ENCODE data around the gene VNN1.
A peak's percentile ranks its signal among the peaks of the same experiment; 100 is the strongest.
"Not testable (repeated sequence)": the region's sequence is repeated elsewhere in the genome, so short reads cannot be mapped to it uniquely, and the experiment has no call there.

VNN1 gene

GRCh38 chr6:132719736-132720448, 6.0 kb upstream of the VNN1 start:
- no peak for DNase-seq (ENCODE audit: low spot score)

DNA sequence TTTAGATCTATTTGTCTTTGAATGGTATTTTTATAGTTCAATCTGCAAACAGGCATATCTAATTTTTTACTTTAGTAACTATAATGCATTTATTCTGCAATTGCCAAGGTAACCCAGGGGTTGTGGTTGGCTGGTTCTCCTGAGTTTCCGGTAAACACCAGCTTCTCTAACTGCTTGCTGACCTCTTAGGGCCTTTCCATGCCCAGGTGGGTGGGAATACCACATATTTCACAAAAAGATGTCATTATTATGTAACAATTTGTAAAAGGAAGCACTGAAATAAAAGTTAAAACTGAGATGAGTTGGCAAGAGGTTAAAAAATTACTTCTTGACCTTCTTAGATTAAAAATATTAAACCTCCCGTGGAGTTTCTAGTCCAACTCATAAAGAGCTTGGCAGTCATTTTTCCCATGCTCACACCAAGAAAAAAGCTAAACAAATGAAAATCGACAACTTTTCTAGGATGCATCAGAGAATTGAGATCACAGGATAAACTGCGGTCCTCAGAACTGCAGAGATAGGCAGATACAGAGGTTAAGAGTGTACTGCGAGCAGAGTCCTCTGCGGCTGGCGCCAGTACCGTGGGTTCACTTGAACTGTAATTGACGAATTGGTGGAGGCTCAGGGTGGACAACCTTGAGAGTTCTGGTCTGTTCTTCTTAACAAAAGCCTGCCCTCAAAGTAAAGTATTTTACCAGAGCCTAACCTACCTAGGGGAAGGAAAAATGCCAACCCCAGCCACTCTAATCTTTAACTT, 2.2 kb upstream of the VNN1 start:
- no peak for DNase-seq (ENCODE audit: low spot score)

GRCh38 chr6:132715204-132715603, 1.3 kb upstream of the VNN1 start:
- peak; percentile 57 for DNase-seq (ENCODE audit: low spot score)

DNA sequence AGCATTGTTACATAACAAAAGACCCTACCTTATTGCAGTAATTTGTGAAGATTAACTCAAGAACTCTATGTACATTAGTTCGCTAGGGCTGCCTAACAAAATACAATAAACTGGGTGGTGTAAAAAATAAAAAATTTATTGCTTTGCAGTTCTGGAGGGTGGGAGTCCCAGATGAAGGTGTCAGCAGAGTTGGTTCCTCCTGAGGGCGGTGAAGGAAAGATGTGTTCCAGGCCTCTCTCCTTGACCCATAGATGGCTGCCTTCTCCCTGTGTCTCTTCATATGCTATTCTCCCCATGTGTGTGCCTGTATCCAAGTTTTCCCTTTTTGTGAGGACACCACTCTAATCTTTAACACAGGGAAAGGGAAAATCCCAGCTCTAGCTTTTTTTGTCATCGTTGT, 305 bp upstream of the VNN1 start:
- DNase-seq (ENCODE audit: low spot score), result no peak

GRCh38 chr6:132712366-132712765, 1.5 kb downstream of the VNN1 start:
- DNase-seq (ENCODE audit: low spot score), result no peak

DNA sequence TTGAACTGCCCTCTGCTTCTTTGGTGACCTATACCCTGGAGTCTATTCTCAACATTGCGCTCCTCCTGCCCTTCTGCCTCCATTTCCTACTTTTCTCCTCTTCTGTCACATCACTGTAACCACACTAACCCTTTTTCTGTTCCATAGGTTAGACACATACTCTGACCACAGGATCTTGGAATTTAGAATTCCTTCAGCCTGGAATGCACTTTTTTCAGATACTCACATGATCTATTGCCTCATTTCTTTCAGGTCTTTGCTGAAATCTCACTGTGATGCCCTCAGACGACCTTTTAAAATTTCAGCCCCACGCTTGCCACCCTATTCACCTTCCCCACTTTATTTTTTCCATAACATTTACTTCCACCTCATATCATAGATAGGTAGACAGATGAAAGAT, 5.1 kb downstream of the VNN1 start:
- DNase-seq (ENCODE audit: low spot score), result no peak

DNA sequence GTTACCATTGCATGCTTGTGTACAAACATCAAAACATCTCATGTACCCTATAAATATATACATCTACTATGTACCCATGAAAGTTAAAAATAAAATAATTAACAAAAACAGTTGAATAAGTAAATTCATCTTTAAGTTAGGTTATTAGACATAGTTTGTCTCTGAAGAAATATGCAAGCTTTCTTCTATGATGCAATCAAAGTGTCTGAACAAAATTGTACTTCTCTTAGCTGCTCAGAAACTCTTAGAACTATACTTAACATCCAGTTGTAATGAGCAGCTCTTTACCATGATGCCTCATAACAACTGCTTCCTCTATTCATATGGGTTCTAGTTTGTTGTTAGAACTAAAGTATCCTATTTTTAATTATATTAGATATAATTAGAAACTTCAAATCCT, 5.9 kb downstream of the VNN1 start:
- DNase-seq (ENCODE audit: low spot score), result no peak

- not testable (repeated sequence) for DNase-seq (ENCODE audit: low spot score)
These were observed 7.1 kb downstream of the VNN1 start for GRCh38 chr6:132706756-132707155.

DNA sequence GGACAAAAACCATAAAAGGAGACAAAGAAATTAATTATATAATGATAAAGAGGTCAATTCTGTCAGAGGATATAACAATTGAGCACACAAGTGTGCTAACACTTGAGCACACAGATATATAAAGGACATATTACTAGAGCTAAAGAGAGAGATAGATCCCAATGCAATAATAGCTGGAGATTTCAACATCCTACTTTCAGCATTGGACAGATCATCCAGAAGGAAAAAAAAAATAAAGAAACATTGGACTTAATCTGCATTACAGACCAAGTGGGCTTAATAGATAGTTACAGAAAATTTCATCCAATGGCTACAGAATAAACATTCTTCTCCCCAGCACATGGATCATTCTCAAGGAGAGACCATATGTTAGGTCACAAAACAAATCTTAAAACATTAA, 9.9 kb downstream of the VNN1 start:
- DNase-seq (ENCODE audit: low spot score), result no peak

DNA sequence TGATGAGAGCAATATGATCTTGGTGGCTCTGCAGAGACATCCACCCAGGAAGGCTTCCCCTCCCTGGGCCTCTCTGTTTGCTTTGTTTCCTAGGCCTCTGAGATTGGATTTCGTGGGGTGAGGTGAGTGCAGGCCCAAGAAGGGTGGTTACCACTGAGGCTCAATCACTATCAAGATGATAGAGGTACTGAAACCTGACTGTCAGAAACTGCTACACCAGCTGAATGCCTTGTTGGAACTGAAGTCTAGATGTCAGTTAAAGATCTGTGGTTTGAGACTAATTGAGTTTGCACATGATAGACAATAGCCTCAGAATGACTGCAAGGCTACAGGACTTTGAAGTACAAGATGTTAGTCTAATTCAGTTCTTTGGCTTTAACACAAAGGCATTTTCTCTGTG, 15.2 kb downstream of the VNN1 start:
- DNase-seq (ENCODE audit: low spot score), result no peak

DNA sequence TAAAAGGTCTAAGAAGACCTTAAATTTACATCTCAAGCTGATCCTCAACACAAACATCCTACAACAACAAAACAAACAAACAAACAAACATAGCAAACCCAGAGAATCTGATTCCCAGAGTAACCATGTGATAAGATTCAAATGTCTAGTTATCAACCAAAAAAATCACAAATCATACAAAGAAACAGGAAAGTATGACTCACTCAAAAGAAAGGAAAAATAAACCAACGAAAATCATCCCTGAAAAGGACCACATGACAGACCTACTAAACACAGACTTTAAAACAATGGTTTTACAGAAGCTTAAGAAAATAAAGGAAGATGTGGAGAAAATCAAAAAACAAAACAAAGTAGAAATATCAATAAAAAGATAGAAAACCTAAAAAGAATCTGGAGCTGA, 18.1 kb downstream of the VNN1 start:
- no peak for DNase-seq (ENCODE audit: low spot score)

DNA sequence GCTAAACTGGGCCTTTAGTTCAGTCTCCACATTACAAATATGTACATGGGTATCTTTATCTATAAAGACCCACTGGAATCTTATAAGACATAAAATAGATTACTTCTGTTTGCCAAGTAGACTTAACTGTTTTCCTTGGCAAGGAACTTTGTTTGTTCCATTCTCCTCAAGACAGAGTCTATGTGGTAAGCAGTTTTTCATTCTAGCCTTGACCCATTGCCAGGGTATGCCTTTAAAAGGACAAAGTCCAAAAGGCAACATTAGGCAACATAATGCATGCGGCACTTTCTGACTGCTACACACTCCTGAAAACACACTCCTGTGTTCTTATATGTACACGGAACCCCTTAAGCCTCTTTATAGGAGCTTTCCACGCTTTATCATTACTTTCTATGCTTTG, 20.4 kb downstream of the VNN1 start:
- no peak for DNase-seq (ENCODE audit: low spot score)

DNA sequence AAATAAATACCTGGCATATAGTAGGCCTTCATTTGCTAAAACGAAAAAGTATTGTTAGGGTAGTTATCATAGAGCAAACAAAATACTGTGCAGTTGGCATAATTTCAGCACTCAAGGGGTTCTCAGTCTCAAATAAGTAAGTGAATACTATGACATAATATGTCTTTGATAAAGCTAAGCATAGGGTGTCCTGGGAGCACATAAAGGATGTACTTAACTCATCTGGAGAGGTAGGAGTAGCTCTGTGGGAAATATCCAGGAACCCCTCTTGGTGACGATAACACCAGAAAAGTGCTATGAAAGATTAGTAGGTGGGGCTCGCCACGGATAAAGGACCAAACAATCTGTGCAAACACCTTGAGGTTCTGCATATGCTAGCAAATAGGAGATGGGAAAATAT, 23.2 kb downstream of the VNN1 start:
- DNase-seq (ENCODE audit: low spot score), result no peak

- DNase-seq (ENCODE audit: low spot score), result no peak
These were observed 26.5 kb downstream of the VNN1 start for GRCh38 chr6:132687306-132687705.

DNA sequence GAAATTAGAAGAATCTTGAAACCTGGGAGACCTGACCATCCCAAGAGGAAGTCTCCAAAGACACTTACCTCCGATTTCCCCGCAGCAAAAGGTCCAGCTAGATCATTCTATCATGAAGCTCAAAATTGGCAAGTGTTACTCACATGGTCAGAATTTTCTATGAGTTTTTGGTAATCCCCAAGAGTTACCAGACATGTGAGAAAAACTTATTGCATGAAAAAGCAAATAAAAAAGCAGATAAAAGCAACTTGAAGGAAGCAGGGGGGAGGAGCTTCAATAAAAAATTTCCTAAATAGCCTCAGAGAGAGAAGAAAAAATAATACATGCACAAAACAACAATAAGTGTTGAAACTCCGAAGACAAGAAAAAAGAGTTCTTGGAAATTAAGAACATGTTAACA, 27.3 kb downstream of the VNN1 start:
- DNase-seq (ENCODE audit: low spot score), result no peak

DNA sequence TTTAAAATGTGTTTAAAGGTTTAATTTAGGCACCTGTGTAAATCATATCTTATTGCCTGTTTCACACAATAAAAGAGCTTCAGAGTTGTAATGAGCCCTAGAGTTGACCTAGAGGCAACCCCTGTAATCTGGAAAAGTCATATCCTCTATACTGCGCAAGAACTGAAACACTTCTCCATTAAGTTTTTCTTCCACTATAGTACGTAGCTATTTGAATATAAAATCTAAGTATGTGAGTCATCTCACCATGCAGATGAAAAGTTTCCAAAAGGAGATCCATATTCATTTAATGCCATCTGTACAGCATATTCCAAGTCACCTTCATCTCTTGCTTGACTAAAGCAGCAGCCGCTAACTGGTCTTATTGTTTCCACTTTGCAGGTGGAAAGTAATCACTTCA, 28.8 kb downstream of the VNN1 start:
- DNase-seq (ENCODE audit: low spot score), result no peak

DNA sequence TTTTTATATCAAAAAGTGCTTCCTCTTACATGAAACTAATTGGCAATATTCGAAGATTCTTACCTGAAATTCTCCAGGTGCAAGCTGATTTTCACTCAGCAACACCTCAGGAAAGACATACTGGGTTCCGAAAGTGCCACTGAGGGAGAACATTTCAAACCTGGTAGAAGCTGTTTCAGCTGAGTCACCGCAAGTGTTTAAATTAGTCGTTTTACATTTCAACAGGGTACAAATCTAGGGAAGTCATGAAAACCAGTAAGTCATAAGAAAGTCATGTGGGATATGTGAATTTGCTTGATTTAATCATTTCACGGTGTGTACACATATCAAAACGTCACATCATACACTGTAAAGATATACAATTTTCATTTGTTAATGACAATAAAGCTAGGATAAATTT, 29.6 kb downstream of the VNN1 start:
- DNase-seq (ENCODE audit: low spot score), result no peak

DNA sequence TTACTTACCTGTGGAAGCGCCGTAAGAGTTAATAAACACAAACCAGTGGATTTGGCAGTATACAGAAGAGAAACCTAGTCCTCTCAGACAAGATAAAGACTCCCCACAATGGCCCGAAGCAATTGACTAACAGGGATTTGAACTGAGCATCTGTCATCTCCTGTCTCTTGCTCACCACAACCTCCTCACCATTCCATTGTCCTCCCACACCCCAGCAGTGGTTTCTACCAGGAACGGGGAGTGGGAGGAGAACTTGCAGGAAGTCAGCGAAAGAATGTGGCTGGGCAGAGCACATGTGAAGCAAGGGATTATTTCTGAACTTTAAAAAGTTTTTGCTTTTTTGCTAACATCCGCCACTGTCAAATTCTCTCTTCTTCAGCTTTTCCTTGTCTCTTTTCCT, 30.3 kb downstream of the VNN1 start:
- DNase-seq (ENCODE audit: low spot score), result peak; percentile 19

GRCh38 chr6:132679094-132679493, 34.8 kb downstream of the VNN1 start:
- DNase-seq (ENCODE audit: low spot score), result not testable (repeated sequence)

- DNase-seq (ENCODE audit: low spot score), result no peak
These were observed 38.1 kb downstream of the VNN1 start for GRCh38 chr6:132675749-132676148.

DNA sequence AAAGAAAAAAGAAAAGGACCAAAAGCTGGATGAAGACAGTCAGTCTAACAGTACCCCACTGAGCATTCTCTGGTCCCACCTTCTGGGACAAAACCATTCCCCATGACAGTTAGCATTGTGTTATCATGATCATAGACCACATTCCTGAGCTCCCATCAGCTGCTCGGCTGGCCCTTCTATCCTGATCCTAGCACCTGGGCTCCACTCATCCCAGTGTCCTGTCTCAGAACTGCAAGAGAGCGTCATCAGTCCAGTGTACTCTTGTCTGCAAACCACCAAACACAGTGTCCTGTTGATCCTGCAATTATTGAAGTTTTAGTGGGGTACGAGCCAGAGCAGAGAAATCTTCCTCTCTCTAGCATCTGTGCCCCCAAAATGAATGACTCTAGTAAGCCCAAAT, 38.9 kb downstream of the VNN1 start:
- DNase-seq (ENCODE audit: low spot score), result no peak

DNA sequence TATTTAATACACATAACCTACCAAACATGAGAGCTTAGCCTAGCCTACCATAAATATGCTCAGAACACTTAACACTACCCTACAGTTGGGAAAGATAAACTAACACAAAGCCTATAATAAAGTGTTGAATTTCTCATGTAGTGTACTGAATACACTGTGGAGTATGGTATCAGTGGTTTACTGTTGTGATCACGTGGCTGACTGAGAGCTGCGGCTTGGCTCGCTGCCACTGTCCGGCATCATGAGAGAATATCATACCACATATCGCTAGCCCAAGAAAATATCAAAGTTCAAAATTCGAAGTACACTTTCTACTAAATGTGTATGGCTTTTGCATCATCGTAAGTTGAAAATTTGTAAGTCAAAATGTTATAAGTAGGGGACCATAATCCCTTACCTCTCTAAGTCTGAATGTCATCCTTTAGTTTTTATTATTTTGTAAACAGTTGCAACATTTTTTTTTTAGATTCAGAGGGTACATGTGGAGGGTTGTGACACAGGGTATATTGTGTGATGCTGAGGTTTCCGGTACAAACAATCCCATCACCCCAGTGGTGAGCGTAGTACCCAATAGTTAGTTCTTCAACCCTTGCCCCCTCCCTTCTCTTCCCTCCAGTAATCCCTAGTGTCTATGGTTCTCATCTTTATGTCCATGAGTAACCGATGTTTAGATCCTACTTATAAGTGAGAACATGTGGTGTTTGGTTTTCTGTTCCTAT, 40.3 kb downstream of the VNN1 start:
- DNase-seq (ENCODE audit: low spot score), result no peak

DNA sequence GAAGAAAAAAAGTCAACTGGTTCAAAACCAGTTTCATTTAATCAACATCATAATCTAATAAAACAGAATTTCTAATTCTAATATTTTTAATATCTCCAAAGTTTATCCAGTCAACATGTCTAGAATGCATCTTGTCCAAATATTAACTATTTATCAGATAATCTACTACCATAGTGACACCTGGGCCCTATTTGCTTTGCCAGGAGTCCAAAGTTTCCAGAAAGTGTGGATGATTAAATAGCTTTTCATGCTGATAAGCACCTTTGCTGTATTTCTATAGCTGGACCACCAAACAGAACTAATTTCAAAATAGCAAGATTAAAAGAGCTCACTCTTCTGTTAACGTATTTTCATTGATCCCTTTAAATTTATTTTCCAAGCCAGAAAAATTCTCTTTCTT, 42.6 kb downstream of the VNN1 start:
- DNase-seq (ENCODE audit: low spot score), result no peak

Data from AG08395 (cell line).